Stimulated activated effector memory CD8-positive, alpha-beta T cell treated with anti-CD3 and anti-CD28 coated beads, Interleukin-12 subunit alpha, Interleukin-12 subunit beta, amount 100 ng/mL, for 72 hours (primary cell): Measurements from ENCODE around the gene HMCN2.
"Not testable (repeated sequence)": the region's sequence is repeated elsewhere in the genome, so short reads cannot be mapped to it uniquely, and the experiment has no call there.

ENCODE experiments used
- ATAC-seq: fragments of 150-1000 bp; cut with Tn5 transposase; 2 replicates; pipeline ENCODE4 v1.10.0; 2021
- DNase-seq, 2 donors: peaks; one replicate each; pipeline ENCODE4 v3.0.0; 2021 to 2022; ENCODE audit warnings: low spot score in 2 of 2
- H3K27ac Mint-ChIP-seq: one replicate; pipeline ENCODE4 v1.8.0; 2022; ENCODE audit warnings: mild to moderate bottlenecking, mixed read lengths
- H3K36me3 Mint-ChIP-seq: one replicate; pipeline ENCODE4 v1.8.0; 2022; ENCODE audit warnings: mild to moderate bottlenecking, mixed read lengths
- H3K4me1 Mint-ChIP-seq: one replicate; pipeline ENCODE4 v1.8.0; 2022; ENCODE audit warnings: mixed read lengths
- H3K4me3 Mint-ChIP-seq: one replicate; pipeline ENCODE4 v1.8.0; 2022; ENCODE audit warnings: mild to moderate bottlenecking, mixed read lengths
- H3K9me3 Mint-ChIP-seq: one replicate; pipeline ENCODE4 v1.8.0; 2022; ENCODE audit warnings: mixed read lengths

The HMCN2 gene

DNA sequence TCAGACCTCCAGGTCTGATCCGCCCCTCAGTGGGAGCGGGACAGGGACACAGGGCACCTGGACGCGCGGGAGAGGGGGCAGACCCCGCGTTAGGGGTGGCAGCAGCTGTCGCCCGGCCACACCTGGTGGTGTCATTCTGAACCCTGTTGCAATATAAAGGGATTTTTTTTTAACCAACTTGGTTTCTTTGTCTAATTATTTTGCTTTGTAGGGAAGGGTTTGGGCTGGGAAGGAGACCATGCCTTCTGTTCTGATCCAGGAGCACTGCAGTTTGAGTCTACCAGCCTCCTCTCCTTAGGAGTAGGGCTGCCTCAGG is 168.3 kb downstream of the HMCN2 start:
- Mint-ChIP-seq H3K9me3 (no peaks in the 10 kb centered on the region), H3K36me3 (no peaks in the 10 kb centered on the region), H3K4me3 (peak overlapping the region; percentile 38), H3K4me1 (peaks cover 11% of the 10 kb centered on the region), H3K27ac (no peak overlapping the region)
- ATAC-seq, result no peak
- no peak for DNase-seq

DNA sequence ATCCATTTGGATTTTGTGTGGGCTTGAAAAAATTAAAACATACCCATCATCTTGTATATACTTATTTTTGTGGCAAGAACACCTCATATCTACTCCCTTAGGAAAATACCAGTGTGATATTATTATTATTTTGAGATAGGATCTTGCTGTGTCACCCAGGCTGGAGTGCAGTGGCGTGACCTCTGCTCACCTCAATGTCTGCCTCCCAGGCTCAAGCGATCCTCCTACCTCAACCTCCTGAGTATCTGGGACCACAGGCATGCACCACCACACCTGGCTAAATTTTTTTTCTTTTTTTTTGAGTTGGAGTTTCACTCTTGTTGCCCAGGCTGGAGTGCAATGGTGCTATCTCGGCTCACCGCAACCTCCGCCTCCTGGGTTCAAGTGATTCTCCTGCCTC is 169.1 kb downstream of the HMCN2 start:
- H3K27ac Mint-ChIP-seq, H3K4me3 Mint-ChIP-seq, H3K36me3 Mint-ChIP-seq, H3K9me3 Mint-ChIP-seq, DNase-seq, ATAC-seq: not testable (repeated sequence)
- peaks cover 11% of the 10 kb centered on the region for H3K4me1 Mint-ChIP-seq

DNA sequence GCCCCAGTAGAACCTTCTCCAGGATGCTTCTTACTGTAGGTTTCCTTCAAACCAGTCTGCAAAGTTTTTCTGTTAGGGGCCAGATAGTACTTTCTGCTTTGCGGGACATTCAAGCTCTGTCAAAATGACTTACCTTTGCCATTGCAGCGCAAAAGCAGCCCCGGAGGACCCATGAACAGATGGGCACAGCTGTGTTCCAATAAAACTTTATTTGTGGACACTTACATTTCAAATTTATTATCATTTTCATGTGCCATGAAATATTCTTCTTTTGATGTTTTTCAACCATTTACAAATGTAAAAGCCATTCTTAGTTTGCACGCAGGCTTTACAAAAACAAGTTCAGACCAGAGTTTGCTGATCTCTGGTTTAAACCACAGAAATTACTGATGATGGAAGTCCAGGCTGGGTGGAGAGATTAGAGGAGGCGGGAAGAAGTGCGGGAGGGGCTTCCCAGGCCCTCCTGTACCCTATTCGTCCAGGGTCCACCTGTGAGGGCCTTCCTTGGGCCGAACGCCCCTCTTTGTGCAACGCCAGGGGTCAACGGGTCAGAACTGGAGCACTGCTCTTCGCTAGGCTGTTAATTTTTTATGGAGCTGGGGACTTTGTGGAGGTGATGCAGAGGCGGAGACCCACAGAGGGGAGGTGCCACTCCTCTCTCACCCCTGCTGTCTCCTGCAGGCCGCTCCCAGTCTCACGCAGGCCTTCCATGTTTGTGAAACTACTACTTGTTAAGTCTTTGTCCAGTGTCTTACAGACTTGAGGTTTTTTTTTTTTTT is 171.6 kb downstream of the HMCN2 start:
- DNase-seq, result no peak
- Mint-ChIP-seq H3K9me3 (peaks cover 3% of the 10 kb centered on the region), H3K4me1 (peaks cover 9% of the 10 kb centered on the region), H3K4me3 (no peak overlapping the region), H3K27ac (no peak overlapping the region), H3K36me3 (no peaks in the 10 kb centered on the region)
- no peak for ATAC-seq

DNA sequence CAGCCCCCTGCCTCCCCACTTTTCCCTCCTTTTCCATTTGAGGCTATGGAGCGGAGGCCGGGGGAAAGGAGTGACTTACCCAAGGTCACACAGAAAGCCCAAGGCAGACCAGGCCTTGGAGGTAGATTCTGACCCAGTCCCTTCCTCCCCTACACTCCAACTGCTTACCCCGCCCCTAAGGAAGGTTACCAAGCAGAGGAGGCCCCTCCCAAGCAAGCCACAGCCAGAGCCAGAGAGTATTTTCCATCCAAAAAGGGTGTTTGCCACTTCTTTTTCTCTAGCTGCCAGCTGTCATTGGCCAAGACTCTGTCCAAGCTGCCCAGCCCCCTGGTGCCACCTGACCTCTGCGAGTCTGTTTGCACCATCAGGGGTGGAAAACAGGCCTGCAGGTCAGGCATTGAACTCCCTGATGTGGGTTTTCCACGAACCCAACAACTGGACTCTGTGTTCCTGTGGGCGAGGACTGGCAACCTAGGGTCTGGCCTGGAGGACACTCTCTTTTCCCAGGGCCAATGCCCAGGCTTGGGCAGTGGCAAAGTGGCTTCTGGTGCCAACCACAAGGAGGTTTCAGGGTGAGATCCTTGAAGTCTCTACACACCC is 172.9 kb downstream of the HMCN2 start:
- no peak for DNase-seq
- Mint-ChIP-seq H3K9me3 (peaks cover 3% of the 10 kb centered on the region), H3K4me1 (no peaks in the 10 kb centered on the region), H3K36me3 (no peaks in the 10 kb centered on the region), H3K4me3 (no peak overlapping the region), H3K27ac (no peak overlapping the region)
- no peak for ATAC-seq

DNA sequence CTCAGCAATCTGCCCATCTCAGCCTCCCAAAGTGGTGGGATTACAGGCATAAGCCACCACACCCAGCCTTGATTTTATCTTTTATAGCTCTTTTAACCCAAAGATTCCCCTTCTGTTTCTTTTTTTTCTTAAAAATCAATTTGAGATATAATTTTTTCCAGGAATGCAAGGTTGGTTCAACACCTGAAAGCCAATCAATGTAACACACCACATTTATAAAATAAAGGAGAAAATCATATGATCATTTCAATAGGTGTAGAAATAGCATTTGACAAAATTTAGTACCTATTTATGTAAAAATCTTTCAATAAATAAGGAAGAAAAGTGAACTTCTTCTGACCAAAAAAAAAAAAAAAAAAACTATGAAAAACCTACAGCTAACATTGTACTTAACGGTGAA is 175.5 kb downstream of the HMCN2 start:
- ATAC-seq (no peak), DNase-seq (no peak)
- Mint-ChIP-seq H3K36me3 (no peaks in the 10 kb centered on the region), H3K4me3 (no peak overlapping the region), H3K9me3 (peaks cover 3% of the 10 kb centered on the region), H3K27ac (no peak overlapping the region), H3K4me1 (peaks cover 4% of the 10 kb centered on the region)

DNA sequence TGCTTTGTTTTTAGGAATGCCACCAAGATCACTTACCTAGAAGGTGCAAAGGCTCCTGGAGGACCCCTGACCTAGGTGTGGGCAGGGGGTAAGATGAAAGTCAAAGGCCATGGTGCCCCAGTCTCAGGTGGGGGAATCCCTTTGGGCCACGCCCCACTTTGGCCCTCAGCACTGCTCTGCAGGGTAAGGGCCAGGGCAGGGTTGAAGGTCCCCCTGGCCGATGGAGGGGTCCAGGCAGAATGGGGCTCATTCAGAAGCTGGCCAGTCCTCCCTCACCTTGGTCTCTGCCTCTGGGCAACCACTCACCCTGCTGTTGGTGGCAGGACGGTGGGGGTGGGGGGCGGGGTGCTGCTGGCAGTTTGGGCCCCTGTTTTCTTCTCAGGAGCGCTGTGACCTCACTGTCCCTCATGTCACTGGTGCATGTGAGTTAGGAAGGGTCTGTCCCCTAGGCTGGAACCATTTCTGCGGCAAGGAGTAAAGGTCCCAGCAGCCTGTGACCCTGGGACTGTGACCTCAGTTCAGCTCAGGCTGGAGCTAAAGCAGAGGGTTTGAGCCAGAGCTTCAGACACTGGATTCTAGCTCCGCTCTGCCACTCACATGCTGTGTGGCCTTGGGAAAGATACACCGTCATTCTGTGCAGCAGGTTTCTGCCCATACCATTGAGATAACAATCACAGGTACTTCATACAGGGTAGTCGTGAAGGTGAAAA is 177.3 kb downstream of the HMCN2 start:
- Mint-ChIP-seq H3K36me3 (no peaks in the 10 kb centered on the region), H3K27ac (no peak overlapping the region), H3K4me3 (no peak overlapping the region), H3K9me3 (peaks cover 3% of the 10 kb centered on the region), H3K4me1 (peaks cover 6% of the 10 kb centered on the region)
- DNase-seq (no peak), ATAC-seq (no peak)

DNA sequence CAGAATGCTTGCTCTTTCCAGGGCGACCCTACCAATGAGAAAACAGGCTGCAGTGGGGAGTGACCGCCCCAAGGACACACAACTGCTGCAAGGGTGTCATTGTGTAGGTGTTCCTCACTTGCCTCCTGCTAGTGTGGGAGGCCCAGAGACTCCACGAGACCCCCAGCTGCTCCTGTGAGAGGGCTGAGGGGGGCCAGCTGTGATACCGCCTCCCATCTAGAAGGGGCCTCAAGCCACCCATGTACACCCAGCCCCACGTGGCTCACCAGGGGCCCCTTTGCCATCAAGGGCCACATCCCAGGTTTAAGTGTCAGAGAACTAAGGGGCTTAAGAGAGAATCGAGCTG is 177.9 kb downstream of the HMCN2 start:
- Mint-ChIP-seq H3K9me3 (peaks cover 3% of the 10 kb centered on the region), H3K27ac (no peak overlapping the region), H3K36me3 (no peaks in the 10 kb centered on the region), H3K4me3 (peak overlapping the region; percentile 11), H3K4me1 (peaks cover 11% of the 10 kb centered on the region)
- DNase-seq (no peak), ATAC-seq (no peak)

DNA sequence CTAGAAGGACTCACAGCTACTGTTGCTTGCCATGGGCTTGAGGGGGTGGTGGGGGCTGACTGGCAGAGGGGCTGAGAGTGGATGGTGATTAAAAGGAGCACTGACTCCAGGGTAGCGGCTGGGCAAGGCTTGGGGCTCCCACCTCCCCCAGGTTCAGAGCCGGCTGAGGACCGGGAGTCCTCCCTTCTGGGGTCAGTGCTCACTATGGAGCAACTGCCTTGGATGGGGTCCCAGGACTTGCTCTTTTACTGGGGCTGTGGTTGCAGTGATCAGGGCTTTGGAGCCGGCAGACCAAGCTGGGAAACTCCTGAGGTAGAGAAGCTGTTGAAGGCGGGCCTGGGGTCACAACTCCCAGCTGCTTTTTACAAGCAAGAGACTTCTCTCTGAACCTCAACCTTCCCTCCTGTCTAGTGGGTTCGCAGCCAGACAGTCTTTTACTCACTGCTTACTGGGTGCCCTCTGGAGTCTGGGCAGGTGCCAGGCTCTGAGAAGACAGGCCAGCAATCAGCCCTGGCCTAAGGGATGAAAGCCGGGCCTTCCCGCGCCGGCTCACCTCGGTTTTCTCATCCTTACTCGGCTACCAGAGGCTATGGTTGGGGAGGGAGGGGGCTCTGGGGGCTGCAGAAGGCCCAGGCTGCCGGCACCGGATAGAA is 178.4 kb downstream of the HMCN2 start:
- Mint-ChIP-seq H3K4me1 (peaks cover 11% of the 10 kb centered on the region), H3K9me3 (peaks cover 3% of the 10 kb centered on the region), H3K27ac (no peak overlapping the region), H3K36me3 (no peaks in the 10 kb centered on the region), H3K4me3 (peak overlapping the region; percentile 11)
- DNase-seq (no peak), ATAC-seq (no peak)

DNA sequence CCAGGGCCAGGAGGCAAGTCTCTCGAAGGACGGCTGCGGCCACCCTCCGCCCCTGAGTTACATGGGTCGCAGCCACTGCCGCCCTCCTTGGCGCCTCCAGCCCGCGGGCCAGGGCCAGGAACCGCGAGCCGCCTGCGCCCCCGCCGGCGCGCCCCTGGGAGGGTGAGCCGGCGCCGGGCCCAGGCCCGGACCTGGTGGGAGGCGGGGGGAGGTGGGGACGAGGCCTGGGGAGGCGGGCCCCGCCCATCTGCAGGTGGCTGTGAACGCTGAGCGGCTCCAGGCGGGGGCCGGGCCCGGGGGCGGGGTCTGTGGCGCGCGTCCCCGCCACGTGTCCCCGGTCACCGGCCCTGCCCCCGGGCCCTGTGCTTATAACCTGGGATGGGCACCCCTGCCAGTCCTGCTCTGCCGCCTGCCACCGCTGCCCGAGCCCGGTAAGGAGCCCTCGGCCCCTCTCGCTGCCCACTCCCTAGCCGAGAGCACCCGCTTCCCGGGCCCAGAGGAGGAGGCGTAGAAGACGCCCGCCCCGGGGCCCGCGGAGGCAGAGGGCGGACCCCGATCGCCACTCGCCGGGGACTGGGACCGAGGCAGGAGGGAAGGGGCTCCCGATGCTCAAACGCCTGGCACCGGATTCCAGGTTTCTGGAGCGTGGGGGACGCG is 179.1 kb downstream of the HMCN2 start, which contains the start of gene ASS1:
ASS1 (plus strand) TSS at position 397 of the 657 bp plus-strand sequence. CDS start 7,268 bp downstream, outside the sequence.
- Mint-ChIP-seq H3K4me3 (peak within 1 kb of the TSS; percentile 55), H3K27ac (no peak within 1 kb of the TSS), H3K36me3 (no peaks in the 10 kb centered on the region), H3K9me3 (peaks cover 3% of the 10 kb centered on the region), H3K4me1 (peaks cover 11% of the 10 kb centered on the region)
- ATAC-seq, result peak; percentile 69
- DNase-seq, result no peak

DNA sequence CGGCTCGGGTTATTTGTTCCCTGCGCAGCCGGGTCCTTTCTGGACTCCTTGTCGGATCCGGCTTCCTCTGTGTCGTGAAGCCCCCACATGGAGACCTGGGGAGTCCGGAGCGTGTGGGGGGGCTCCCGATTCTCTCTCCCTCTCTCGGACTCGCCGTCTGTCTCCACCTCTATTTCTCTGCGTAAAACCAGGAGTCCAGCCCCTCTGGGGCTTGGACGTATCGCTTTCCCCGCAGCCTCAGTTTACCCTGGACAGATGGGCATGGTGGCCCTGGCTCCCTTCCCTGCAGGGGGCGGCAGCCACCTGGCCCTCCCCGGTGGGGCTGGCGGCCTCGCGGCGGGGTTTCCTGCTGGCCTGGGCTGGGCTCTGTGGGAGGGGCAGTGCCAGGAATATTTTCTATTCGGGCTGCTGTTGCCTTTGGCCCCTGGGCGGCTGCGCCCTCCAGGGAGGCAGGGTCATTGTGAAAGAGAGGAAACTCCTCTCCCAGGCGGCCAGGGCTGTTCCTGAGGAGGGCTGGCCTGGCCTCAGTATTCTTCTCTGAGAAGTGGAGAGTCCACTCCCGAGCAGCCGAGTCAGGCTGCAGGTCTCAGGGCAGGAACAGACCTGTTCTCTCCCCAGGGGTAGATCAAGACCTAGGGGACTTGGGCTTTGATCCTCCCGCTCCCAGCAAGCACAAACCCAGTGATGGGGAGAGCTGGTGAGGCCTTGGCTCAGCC is 179.9 kb downstream of the HMCN2 start:
- peaks cover 3% of the 10 kb centered on the region for H3K9me3 Mint-ChIP-seq
- no peak for ATAC-seq
- no peak for DNase-seq
- H3K4me1 Mint-ChIP-seq, result peaks cover 11% of the 10 kb centered on the region
- peak overlapping the region; percentile 55 for H3K4me3 Mint-ChIP-seq
- no peaks in the 10 kb centered on the region for H3K36me3 Mint-ChIP-seq
- H3K27ac Mint-ChIP-seq, result no peak overlapping the region

DNA sequence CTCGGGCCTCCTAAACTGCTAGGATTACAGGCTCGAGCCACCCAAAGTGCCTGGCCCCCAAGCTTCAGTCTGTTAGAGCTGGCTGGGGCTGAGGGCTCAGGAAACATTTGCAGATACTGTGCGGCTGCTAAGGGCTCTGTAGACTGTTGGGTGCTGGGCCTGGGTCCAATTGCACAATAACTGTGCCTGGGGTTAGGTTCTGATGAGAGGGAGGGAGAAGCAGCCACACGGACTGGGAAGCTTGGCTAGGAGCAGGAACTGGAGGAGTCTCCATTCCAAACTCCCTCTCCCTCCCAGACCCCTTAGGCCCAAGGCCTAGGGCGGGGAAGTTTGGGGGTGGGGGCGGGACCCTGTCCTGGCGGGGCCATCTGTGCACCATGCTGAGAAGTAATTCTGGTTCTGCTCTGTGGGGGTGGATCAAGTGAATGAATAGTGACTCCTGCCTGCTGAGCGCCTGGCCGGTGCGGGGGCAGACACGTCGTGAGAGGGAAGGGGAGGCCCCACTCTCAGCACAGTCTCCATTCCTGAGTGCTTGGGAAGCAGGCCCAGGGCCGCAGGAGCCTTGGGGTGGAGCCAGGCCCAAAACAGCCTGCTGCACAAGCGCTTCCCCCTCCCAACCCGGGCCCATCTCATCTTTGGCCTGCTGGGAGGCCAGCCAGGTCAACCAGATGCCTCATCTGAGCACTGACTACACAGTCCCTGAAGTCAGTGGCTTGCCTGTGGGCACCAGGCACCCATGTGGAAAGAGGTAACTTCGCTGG is 180.7 kb downstream of the HMCN2 start:
- no peak for DNase-seq
- no peak overlapping the region for H3K27ac Mint-ChIP-seq
- H3K4me1 Mint-ChIP-seq, result peaks cover 11% of the 10 kb centered on the region
- peak overlapping the region; percentile 55 for H3K4me3 Mint-ChIP-seq
- peaks cover 3% of the 10 kb centered on the region for H3K9me3 Mint-ChIP-seq
- ATAC-seq, result no peak
- no peaks in the 10 kb centered on the region for H3K36me3 Mint-ChIP-seq

DNA sequence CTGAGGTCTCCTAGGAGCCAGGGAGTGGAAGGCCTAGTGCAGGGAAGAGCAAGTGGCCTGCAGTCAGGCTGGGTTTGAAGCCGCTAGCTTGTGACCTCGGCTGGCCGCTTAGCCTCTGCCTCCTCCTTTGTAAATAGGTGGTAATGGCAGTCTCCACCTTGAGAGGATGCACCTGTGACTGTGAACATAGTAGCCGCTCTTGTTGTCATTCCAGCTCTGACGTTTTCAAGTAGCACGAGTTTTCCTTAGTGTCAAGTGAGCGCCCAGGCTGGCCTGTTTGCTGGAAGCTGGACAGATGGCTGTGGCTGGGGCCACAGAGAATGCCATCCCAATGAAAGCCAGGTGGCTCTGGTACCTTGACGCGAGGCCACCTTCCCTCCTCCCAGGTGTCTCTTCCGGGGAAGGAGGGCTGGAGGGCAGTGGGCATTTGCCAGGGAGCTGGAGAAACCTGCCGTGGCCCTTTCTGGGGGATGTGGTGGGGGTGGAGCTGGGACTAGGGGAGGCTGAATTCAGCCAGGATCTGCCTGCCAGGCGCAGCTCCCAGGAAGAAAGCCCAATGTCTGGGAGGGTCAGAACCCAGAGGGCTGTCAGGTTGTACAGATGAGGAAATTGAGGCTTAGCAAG is 181.7 kb downstream of the HMCN2 start:
- Mint-ChIP-seq H3K27ac (no peak overlapping the region), H3K4me3 (no peak overlapping the region), H3K4me1 (peaks cover 11% of the 10 kb centered on the region), H3K9me3 (no peaks in the 10 kb centered on the region), H3K36me3 (no peaks in the 10 kb centered on the region)
- ATAC-seq (no peak), DNase-seq (no peak)

DNA sequence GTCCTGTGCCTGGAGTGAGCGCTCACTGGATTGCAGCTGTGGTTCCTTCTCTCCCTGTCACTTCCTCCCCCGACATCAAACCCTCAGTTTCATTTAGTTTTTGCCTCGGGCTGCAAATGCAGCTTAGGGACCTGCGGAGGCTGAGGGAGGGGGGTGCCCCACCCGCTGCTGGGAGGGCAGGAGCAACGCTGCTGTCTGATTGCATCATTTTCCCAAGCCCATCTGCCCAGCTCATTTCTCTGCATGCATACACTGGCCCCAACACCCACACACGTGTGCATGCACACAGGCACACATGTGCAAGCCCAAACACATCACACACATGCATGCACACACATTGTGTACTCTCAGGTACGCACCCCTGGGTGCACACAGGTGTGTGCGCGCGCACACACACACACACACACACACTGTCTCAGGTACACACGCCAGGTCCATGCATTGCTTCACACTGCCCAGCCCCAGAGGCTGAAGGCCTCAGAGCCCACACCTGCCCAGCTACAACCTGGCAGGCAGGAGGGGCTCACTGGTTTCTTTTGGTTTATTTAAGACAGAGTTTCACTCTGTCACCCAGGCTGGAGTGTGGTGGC is 182.6 kb downstream of the HMCN2 start:
- no peaks in the 10 kb centered on the region for H3K9me3 Mint-ChIP-seq
- no peak overlapping the region for H3K27ac Mint-ChIP-seq
- no peaks in the 10 kb centered on the region for H3K36me3 Mint-ChIP-seq
- peaks cover 11% of the 10 kb centered on the region for H3K4me1 Mint-ChIP-seq
- DNase-seq (no peak), ATAC-seq (no peak)
- no peak overlapping the region for H3K4me3 Mint-ChIP-seq
